ENCODE data around the gene ZNRF1.

The ZNRF1 gene

GRCh38 chr16:74998481-74999218 is at the start of gene ZNRF1:
ZNRF1 (plus strand) TSS chr16:74999024; CDS start chr16:74999672, 648 bp downstream.
- DNase-seq (ENCODE audit: insufficient read length, low spot score), result peak; percentile 31
- FAIRE-seq, result no peak

GRCh38 chr16:74949309-74949708 is 49.5 kb upstream of the ZNRF1 start:
- FAIRE-seq (no peak), DNase-seq (ENCODE audit: insufficient read length, low spot score) (no peak)
- no peak for TF ChIP-seq CTCF (IDR thresholded peaks at IDR 0.05; ENCODE audit: insufficient read depth, missing control alignments)

More at GRCh38 chr16:74998481-74999218, at the start of gene ZNRF1:
- TF ChIP-seq CTCF (IDR thresholded peaks at IDR 0.05; ENCODE audit: insufficient read depth, missing control alignments), result peak; percentile 51

- no peak for FAIRE-seq
- DNase-seq (ENCODE audit: insufficient read length, low spot score), result no peak
- no peak for TF ChIP-seq CTCF (IDR thresholded peaks at IDR 0.05; ENCODE audit: insufficient read depth, missing control alignments)
Measured at GRCh38 chr16:74950511-74950910, 48.3 kb upstream of the ZNRF1 start.

GRCh38 chr16:74951206-74951605 is 47.6 kb upstream of the ZNRF1 start:
- no peak for FAIRE-seq

GRCh38 chr16:74951681-74952080 is 47.1 kb upstream of the ZNRF1 start:
- no peak for DNase-seq (ENCODE audit: insufficient read length, low spot score)
- FAIRE-seq, result no peak
- no peak for TF ChIP-seq CTCF (IDR thresholded peaks at IDR 0.05; ENCODE audit: insufficient read depth, missing control alignments)

More at GRCh38 chr16:74951206-74951605, 47.6 kb upstream of the ZNRF1 start:
- DNase-seq (ENCODE audit: insufficient read length, low spot score), result no peak
- no peak for TF ChIP-seq CTCF (IDR thresholded peaks at IDR 0.05; ENCODE audit: insufficient read depth, missing control alignments)

- DNase-seq (ENCODE audit: insufficient read length, low spot score) (no peak), FAIRE-seq (no peak)
- TF ChIP-seq CTCF (IDR thresholded peaks at IDR 0.05; ENCODE audit: insufficient read depth, missing control alignments), result no peak
Measured at GRCh38 chr16:74954763-74955162, 44.1 kb upstream of the ZNRF1 start.

- TF ChIP-seq CTCF (IDR thresholded peaks at IDR 0.05; ENCODE audit: insufficient read depth, missing control alignments), result no peak
- DNase-seq (ENCODE audit: insufficient read length, low spot score) (no peak), FAIRE-seq (no peak)
Measured at GRCh38 chr16:74973304-74973703, 25.5 kb upstream of the ZNRF1 start.
